Measurements from ENCODE around the gene CMBL.

The CMBL gene

DNA sequence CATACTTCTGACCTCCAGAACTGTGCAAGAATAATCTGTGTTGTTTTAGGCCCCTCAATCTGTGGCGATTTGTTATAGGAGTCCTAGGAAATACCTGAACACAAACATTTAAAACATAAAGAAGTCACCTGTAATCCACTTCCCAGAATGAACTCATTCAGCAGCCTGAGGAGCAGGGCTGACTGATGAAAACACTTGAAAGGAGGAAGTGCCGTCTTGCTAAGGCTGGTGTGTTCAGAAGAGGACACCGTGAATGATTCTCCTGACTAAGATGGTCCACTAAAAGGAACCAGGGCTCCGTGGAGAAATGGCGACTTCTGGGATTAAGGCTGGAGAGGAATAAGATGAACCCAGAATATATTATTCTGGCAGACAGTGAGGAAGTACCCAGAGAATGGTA lies 27.1 kb upstream of the CMBL start:
- peaks cover 5% of the 10 kb centered on the region for H3K4me1 ChIP-seq (ENCODE audit: control insufficient read depth, low read length)
- H3K27me3 ChIP-seq (ENCODE audit: control insufficient read depth, low read length), result peaks cover 42% of the 10 kb centered on the region
- TF ChIP-seq EZH2phosphoT487 (IDR thresholded peaks at IDR 0.05; ENCODE audit: borderline replicate concordance, low read length) (no peak), CTCF (IDR thresholded peaks at IDR 0.05; ENCODE audit: low read depth, low read length, poor library complexity, severe bottlenecking) (no peak)

GRCh38 chr5:10333154-10334006 lies 25.7 kb upstream of the CMBL start:
- Histone ChIP-seq H3K27me3 (ENCODE audit: control insufficient read depth, low read length) (peaks cover 50% of the 10 kb centered on the region), H3K9me3 (ENCODE audit: control insufficient read depth, insufficient read depth, low read length) (no peaks in the 10 kb centered on the region), H3K79me2 (ENCODE audit: control insufficient read depth, low read length) (no peaks in the 10 kb centered on the region), H3K27ac (ENCODE audit: low read depth, low read length) (no peak overlapping the region), H3K4me2 (ENCODE audit: low read length) (peak overlapping the region; percentile 51), H4K20me1 (ENCODE audit: control insufficient read depth, insufficient read depth, low read depth, low read length) (no peaks in the 10 kb centered on the region), H3K9me2 (replicated peaks; ENCODE audit: control insufficient read depth, low read length) (no peaks in the 10 kb centered on the region), H3F3A (ENCODE audit: control insufficient read depth, insufficient read depth) (no peaks in the 10 kb centered on the region), H3K36me3 (ENCODE audit: control insufficient read depth, low read length) (no peaks in the 10 kb centered on the region), H3K4me3 (ENCODE audit: low read length) (peak overlapping the region; percentile 53), H3K4me1 (ENCODE audit: control insufficient read depth, low read length) (peaks cover 5% of the 10 kb centered on the region)
- TF ChIP-seq EZH2phosphoT487 (IDR thresholded peaks at IDR 0.05; ENCODE audit: borderline replicate concordance, low read length) (peak; percentile 31; the same call in 1 of the 2 replicates), CTCF (IDR thresholded peaks at IDR 0.05; ENCODE audit: low read depth, low read length, poor library complexity, severe bottlenecking) (no peak)

More for the DNA sequence above, 27.1 kb upstream of the CMBL start:
- Histone ChIP-seq H3K36me3 (ENCODE audit: control insufficient read depth, low read length) (no peaks in the 10 kb centered on the region), H3K4me2 (ENCODE audit: low read length) (no peak overlapping the region), H3F3A (ENCODE audit: control insufficient read depth, insufficient read depth) (no peaks in the 10 kb centered on the region), H3K27ac (ENCODE audit: low read depth, low read length) (no peak overlapping the region), H3K9me2 (replicated peaks; ENCODE audit: control insufficient read depth, low read length) (no peaks in the 10 kb centered on the region), H3K79me2 (ENCODE audit: control insufficient read depth, low read length) (no peaks in the 10 kb centered on the region), H3K9me3 (ENCODE audit: control insufficient read depth, insufficient read depth, low read length) (no peaks in the 10 kb centered on the region), H4K20me1 (ENCODE audit: control insufficient read depth, insufficient read depth, low read depth, low read length) (no peaks in the 10 kb centered on the region), H3K4me3 (ENCODE audit: low read length) (no peak overlapping the region)

GRCh38 chr5:10332301-10332700 lies 24.6 kb upstream of the CMBL start:
- Histone ChIP-seq H3K4me2 (ENCODE audit: low read length) (no peak overlapping the region), H3F3A (ENCODE audit: control insufficient read depth, insufficient read depth) (no peaks in the 10 kb centered on the region), H3K4me1 (ENCODE audit: control insufficient read depth, low read length) (peaks cover 5% of the 10 kb centered on the region), H3K27me3 (ENCODE audit: control insufficient read depth, low read length) (peaks cover 53% of the 10 kb centered on the region), H3K9me3 (ENCODE audit: control insufficient read depth, insufficient read depth, low read length) (no peaks in the 10 kb centered on the region), H3K27ac (ENCODE audit: low read depth, low read length) (no peak overlapping the region), H3K4me3 (ENCODE audit: low read length) (no peak overlapping the region), H4K20me1 (ENCODE audit: control insufficient read depth, insufficient read depth, low read depth, low read length) (no peaks in the 10 kb centered on the region), H3K36me3 (ENCODE audit: control insufficient read depth, low read length) (no peaks in the 10 kb centered on the region), H3K79me2 (ENCODE audit: control insufficient read depth, low read length) (no peaks in the 10 kb centered on the region), H3K9me2 (replicated peaks; ENCODE audit: control insufficient read depth, low read length) (no peaks in the 10 kb centered on the region)
- TF ChIP-seq CTCF (IDR thresholded peaks at IDR 0.05; ENCODE audit: low read depth, low read length, poor library complexity, severe bottlenecking), result no peak
- TF ChIP-seq EZH2phosphoT487 (IDR thresholded peaks at IDR 0.05; ENCODE audit: borderline replicate concordance, low read length), result no peak

All from DOHH2 (cell line).